Central memory CD8-positive, alpha-beta T cell (primary cell): Measurements from ENCODE around the gene MICU1.

ENCODE experiments used
- ATAC-seq: fragments of 150-1000 bp; cut with Tn5 transposase; replicated peaks from 2 replicates; pipeline ENCODE4 v1.10.0; 2022; ENCODE audit warnings: mild to moderate bottlenecking, moderate FRiP score, moderate number of reproducible peaks; ENCODE audit not compliant: poor library complexity, severe bottlenecking; ENCODE audit errors: extremely low read depth
- DNase-seq, 2 donors: peaks; one replicate each; pipeline ENCODE4 v3.0.0; 2021; ENCODE audit warnings: low spot score in 2 of 2
- H3K27ac Mint-ChIP-seq: one replicate; pipeline ENCODE4 v1.8.0; 2022; ENCODE audit warnings: low read depth, mild to moderate bottlenecking, moderate library complexity, mixed read lengths
- H3K27me3 Mint-ChIP-seq: one replicate; pipeline ENCODE4 v1.8.0; 2022; ENCODE audit warnings: mixed read lengths
- H3K36me3 Mint-ChIP-seq: one replicate; pipeline ENCODE4 v1.8.0; 2022; ENCODE audit warnings: mild to moderate bottlenecking, moderate library complexity, mixed read lengths; ENCODE audit not compliant: insufficient read depth
- H3K4me1 Mint-ChIP-seq: one replicate; pipeline ENCODE4 v1.8.0; 2022; ENCODE audit warnings: mixed read lengths
- H3K4me3 Mint-ChIP-seq: one replicate; pipeline ENCODE4 v1.8.0; 2022; ENCODE audit warnings: mild to moderate bottlenecking, moderate library complexity, mixed read lengths
- H3K9me3 Mint-ChIP-seq: one replicate; pipeline ENCODE4 v1.8.0; 2022; ENCODE audit warnings: mixed read lengths

MICU1 gene

DNA sequence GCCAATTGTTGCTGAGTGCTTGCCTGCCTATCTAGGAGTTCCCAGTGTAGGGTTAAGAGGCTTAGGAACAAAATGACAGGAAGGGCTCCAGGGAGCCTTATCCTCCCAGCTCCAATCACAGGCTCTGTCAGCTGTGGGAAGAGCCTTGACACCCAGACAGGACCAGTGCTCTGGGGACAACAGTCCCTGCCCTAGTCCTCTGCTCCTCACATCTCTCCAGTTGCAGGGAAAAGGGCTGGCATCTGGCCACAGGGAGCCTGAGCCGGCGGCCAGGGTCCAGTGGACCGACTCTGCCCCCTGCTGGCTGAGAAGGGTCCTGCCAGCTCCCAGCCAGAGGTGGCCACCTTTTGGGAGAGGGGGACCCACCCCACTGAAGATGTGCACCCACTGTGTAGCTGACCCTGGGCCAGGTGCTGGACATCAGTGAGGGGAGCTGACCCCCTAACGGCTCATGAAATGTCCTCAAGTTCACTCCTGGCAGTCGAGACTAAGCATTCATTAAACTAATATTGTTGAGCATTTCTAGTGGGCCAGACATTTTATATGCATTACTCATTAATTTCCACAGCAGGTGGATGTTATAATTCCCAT is 288.7 kb downstream of the MICU1 start:
- Mint-ChIP-seq H3K27ac (peak overlapping the region; percentile 93), H3K4me3 (peak overlapping the region; percentile 18), H3K9me3 (no peaks in the 10 kb centered on the region), H3K4me1 (peaks cover 64% of the 10 kb centered on the region), H3K27me3 (no peaks in the 10 kb centered on the region), H3K36me3 (peaks cover 24% of the 10 kb centered on the region)
- no peak for ATAC-seq
- DNase-seq, result peak in 1 of 2 donors; percentile 55

DNA sequence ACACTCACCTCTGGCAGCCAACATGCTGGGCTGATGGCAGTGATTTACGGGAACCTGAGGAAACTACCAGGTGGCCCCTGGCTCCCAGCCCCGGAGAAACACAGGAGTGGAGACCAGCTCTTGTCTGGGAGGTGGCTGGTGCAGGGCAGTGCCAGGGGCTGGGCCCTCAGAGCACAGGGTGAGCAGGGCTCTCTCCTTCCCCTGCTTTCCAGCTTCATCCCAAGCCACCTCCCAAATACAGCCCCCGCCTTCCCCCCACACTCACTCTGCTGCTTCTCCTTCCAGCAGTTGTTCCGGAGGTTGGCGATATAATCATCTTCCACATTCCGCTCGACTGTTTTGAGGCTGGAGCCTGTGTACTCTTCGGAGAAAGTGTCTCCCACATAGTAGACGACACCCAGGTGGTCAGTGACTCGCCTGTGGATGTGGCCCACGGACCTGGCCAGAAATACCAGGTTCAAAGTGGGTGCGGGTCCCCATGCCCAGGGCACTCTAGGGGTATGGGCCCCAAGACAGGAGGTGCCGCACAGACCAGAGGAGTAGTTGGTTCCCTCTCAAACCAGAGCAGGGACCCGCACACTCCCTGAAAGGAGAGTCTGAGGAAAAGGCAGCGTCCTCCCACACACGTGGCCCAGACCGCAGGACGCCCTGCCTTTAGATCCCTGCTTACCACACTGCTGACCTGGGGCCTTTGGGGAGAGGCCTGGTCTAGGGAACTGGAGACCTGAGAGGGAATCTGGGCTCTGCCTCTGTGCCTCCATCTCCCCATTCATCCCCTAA is 289.4 kb downstream of the MICU1 start:
- Mint-ChIP-seq H3K4me3 (peak overlapping the region; percentile 54), H3K27ac (peak overlapping the region; percentile 93), H3K27me3 (no peaks in the 10 kb centered on the region), H3K4me1 (peaks cover 70% of the 10 kb centered on the region), H3K9me3 (no peaks in the 10 kb centered on the region), H3K36me3 (peaks cover 27% of the 10 kb centered on the region)
- no peak for ATAC-seq
- no peak for DNase-seq

DNA sequence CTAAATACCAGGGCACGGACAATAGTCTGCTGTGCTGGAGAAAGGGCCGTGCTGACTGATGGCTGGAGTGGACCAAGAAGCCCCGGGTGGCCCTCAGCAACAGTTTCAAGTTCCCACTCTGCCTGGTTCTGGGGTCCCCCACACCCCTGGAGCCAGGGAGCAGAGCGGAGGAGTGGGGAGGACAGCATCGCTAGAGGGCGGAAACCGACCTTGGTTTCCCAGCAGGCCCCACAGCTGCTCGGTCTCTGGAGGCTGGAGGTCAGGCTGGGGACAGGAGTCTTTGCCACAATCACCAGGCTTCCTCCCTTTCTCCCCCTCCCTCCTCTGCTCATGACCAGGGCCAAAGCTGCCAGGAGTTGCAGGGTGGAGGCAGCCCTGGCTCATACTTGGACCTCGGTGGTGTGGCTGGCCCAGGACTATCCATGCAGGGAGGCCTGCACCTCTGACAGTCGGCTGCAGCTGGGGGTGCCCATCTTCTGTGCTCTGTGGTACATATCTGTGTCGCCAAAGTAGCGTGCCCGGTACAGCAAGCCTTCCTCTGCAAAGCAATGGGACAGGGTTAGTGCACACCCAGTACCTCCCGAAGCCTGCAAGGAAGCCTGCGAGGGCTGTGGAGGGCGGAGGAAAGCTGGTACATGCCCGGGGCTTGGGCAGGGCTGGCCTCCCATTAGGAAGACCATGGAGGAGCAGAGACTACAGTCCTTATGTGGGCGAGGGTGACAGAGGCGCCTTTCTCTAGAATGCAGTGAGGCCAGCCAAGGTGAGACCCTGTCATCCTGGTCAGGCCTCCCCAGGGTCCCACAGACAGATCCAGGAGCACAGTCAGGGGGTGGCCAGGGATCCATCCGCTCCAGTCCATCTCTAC is 290.3 kb downstream of the MICU1 start:
- peaks cover 28% of the 10 kb centered on the region for H3K36me3 Mint-ChIP-seq
- peak; percentile 20 for ATAC-seq
- peak overlapping the region; percentile 73 for H3K4me3 Mint-ChIP-seq
- no peaks in the 10 kb centered on the region for H3K27me3 Mint-ChIP-seq
- DNase-seq, result peak; percentile 45 to 55
- peak overlapping the region; percentile 93 for H3K27ac Mint-ChIP-seq
- H3K9me3 Mint-ChIP-seq, result no peaks in the 10 kb centered on the region
- peaks cover 68% of the 10 kb centered on the region for H3K4me1 Mint-ChIP-seq

DNA sequence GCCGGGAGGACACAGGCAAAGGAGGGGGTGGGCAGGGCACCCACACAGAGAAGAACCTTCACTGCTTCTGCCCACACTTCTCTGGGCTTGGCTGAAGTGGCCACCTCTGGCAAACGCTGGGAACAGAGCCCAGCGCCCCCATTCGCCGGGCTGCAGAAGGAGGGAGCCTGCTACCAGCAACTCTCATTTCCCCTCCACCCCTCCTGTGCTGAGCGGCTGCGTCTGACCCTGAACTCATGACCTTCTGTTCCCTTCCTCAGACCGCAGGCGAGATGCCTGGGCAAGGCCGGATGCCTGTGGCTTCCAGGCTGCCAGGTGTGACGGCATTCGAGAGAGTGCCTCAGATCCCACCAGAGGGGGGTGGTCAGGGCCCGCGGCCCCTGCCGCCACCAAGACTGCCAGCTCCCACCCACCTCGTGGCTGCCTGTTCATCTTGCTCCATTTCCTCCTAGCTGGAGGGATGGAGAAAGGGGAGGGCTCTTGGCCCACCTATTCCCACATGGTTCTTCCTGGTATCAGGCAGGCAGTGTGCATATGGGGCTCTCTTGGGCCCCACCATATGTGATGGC is 291.0 kb downstream of the MICU1 start:
- H3K4me1 Mint-ChIP-seq, result peaks cover 69% of the 10 kb centered on the region
- H3K9me3 Mint-ChIP-seq, result no peaks in the 10 kb centered on the region
- peak overlapping the region; percentile 73 for H3K4me3 Mint-ChIP-seq
- DNase-seq (peak; percentile 78 to 95), ATAC-seq (peak; percentile 63)
- peaks cover 25% of the 10 kb centered on the region for H3K36me3 Mint-ChIP-seq
- H3K27ac Mint-ChIP-seq, result peak overlapping the region; percentile 93
- no peaks in the 10 kb centered on the region for H3K27me3 Mint-ChIP-seq

DNA sequence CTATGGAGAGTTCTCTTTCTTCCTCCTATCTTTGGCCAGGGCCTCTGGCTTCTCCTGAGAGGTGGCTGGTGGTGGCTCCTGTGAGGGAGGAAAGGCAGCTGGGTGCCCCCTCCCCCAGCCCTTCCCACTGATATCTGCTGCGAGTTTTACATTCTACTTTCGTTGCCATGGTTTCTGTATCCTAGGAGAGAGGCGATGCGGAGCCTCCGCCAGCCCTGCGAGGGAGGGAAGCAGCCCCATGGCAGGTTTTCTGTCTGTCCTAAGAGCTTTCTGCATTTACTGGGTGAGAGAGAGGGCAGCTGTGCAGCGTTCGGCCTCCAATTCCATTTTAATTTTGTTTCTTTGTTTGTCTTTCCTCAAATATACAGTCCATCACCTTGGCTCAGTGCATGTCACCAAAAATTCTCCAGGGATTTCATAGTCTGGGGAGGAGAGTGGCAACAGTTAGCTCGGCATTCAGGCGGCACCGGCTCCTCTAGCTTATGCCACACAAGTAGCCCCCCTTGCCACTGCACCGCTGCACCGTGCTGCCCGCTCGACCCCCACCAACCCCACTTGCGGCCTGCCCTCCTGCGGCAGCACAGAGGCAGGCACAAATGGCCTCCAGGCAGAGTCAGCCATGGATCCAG is 291.6 kb downstream of the MICU1 start:
- peak overlapping the region; percentile 93 for H3K27ac Mint-ChIP-seq
- H3K27me3 Mint-ChIP-seq, result no peaks in the 10 kb centered on the region
- no peaks in the 10 kb centered on the region for H3K9me3 Mint-ChIP-seq
- DNase-seq (no peak), ATAC-seq (no peak)
- peaks cover 25% of the 10 kb centered on the region for H3K36me3 Mint-ChIP-seq
- H3K4me3 Mint-ChIP-seq, result peak overlapping the region; percentile 73
- H3K4me1 Mint-ChIP-seq, result peaks cover 73% of the 10 kb centered on the region

DNA sequence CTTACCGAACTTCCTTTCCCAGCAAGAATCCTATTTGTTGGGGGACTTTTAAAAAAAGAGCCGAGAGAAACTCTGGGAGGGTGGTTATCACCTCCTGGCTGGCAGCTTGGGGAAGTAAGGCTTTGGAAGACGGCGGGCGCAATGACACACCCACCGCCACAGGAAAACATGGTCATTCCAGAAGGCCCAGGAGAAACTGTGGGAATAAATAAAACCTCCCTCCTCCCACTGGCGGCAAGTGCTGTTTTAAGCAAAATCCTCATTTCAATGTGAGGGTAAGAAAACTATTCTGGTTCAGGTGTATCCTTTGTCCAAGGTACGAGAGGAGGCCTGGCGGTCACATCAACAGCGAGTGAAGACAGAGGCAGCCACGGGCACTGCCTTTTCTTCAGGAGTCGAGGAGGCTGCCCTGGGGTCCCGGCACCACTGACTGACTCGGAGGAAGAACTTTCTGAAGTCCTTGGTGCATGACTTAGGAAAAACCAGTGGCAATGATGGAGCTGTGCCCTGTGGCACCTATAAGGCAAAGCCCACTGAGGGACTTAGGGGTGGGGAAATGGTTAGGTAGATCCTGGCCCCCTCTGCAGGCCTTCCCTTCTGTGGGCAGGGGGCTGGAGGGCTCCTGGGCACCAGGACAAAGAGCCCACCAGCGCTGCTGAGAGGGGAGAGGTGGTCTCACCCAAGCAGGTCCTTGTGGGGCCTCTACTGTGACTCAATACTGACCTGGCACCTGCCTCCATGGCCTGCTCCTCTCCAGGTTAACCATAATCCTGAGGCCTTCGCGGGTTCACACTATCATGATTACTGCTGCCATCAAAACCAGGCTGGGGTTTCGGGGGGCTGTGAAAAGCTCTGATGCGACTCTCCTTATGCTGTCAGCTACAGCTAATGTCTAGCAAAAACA is 292.5 kb downstream of the MICU1 start:
- ATAC-seq (no peak), DNase-seq (no peak)
- Mint-ChIP-seq H3K27ac (peak overlapping the region; percentile 93), H3K4me1 (peaks cover 79% of the 10 kb centered on the region), H3K36me3 (peaks cover 20% of the 10 kb centered on the region), H3K9me3 (no peaks in the 10 kb centered on the region), H3K4me3 (peak overlapping the region; percentile 73), H3K27me3 (no peaks in the 10 kb centered on the region)

DNA sequence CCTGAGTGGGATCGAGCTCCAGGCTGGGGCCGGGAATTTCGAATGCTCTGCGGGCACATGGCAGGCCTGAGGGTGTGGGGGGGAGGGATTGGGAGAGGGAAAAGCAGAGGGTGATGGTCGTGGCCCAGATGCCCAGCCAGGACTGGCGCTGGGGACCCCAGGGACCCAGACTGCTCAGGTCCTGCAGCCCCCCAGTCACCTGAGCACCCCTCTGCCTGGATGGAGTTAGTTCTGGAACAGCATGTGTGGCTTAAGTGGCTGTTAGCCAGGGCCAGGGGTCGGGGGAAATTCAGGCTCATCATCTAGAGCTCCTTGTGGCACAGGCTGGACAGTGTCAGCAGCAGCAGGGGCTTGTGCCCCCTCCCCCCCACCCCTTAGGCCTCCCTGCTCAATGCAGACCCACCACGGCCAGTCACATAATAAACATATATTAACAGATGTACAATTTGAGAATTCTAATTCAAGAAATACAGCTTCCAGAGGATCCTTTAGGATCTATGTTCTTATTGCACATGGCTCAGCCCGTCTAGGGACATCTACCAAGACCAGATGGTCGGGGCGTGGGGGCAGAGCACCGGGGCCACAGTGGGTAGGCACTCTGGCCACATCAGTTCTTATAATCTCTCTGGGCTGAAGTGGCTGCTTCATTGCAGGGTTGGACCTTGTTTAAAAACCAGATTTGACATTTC is 293.3 kb downstream of the MICU1 start:
- DNase-seq (no peak), ATAC-seq (no peak)
- no peaks in the 10 kb centered on the region for H3K9me3 Mint-ChIP-seq
- H3K4me1 Mint-ChIP-seq, result peaks cover 82% of the 10 kb centered on the region
- peak overlapping the region; percentile 93 for H3K27ac Mint-ChIP-seq
- no peaks in the 10 kb centered on the region for H3K27me3 Mint-ChIP-seq
- peak overlapping the region; percentile 81 for H3K4me3 Mint-ChIP-seq
- H3K36me3 Mint-ChIP-seq, result peaks cover 15% of the 10 kb centered on the region

DNA sequence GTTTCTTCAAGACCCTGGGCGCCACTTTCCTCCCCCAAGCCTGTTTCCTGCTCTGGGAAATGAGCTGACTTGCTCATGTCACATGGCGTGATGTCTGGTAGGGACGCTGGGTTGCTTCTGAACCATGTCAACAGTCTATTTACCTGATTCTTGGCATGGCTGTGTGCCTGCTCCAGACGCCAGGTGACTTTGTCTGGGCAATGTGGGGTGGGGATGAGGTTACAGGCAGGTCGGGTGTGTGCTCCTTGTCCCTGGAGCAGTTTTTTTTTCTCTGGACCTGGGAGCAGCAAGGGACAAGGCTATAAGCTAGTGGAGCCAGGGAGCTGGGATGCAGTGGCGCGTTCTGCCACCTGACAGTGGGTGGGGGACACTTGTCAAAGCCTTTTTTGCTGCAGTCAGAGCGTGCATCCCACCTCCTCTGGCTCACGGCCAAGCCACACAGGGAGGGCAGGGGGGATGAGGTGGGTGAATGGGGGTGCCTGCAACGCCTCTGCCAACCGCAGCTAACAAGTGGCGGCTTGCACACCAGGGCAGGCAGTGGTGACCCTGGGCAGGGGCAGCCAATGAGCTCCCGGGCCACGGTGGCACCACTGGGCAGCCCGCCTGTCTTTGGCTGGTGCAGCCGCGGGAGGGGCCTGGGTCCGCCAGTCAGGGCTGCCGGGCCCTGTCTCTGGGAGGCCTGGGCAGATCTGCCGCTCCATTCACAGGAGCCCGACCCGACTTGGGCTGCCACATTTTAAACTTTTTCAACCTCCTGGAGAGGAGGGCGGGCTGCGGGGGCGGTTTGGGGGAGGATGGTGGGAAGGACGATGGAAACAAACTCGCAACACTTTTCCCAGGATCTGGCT is 294.1 kb downstream of the MICU1 start:
- DNase-seq (peak; percentile 90 to 97), ATAC-seq (peak; percentile 77)
- Mint-ChIP-seq H3K36me3 (peaks cover 16% of the 10 kb centered on the region), H3K9me3 (no peaks in the 10 kb centered on the region), H3K27me3 (no peaks in the 10 kb centered on the region), H3K27ac (peak overlapping the region; percentile 93), H3K4me1 (peaks cover 81% of the 10 kb centered on the region), H3K4me3 (peak overlapping the region; percentile 81)

DNA sequence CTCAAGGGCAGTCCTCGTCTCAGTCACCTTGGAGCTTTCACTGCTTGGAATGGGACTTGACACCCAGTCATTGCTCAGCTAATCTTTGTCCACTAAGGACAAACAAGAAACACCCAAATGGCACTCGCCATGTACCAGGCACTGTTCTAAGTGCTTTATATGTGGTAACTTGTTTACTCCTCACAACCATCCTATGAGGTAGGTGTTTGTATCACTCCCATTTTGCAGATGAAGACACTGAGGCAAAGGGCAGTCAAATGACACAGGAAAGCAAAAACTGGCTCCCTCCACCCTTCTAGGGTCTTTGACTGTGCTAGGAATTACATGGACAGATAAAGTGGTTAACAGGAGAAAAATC is 295.8 kb downstream of the MICU1 start:
- no peaks in the 10 kb centered on the region for H3K27me3 Mint-ChIP-seq
- H3K27ac Mint-ChIP-seq, result peak overlapping the region; percentile 93
- H3K4me1 Mint-ChIP-seq, result peaks cover 68% of the 10 kb centered on the region
- DNase-seq (no peak), ATAC-seq (no peak)
- H3K36me3 Mint-ChIP-seq, result peaks cover 15% of the 10 kb centered on the region
- no peaks in the 10 kb centered on the region for H3K9me3 Mint-ChIP-seq
- no peak overlapping the region for H3K4me3 Mint-ChIP-seq

DNA sequence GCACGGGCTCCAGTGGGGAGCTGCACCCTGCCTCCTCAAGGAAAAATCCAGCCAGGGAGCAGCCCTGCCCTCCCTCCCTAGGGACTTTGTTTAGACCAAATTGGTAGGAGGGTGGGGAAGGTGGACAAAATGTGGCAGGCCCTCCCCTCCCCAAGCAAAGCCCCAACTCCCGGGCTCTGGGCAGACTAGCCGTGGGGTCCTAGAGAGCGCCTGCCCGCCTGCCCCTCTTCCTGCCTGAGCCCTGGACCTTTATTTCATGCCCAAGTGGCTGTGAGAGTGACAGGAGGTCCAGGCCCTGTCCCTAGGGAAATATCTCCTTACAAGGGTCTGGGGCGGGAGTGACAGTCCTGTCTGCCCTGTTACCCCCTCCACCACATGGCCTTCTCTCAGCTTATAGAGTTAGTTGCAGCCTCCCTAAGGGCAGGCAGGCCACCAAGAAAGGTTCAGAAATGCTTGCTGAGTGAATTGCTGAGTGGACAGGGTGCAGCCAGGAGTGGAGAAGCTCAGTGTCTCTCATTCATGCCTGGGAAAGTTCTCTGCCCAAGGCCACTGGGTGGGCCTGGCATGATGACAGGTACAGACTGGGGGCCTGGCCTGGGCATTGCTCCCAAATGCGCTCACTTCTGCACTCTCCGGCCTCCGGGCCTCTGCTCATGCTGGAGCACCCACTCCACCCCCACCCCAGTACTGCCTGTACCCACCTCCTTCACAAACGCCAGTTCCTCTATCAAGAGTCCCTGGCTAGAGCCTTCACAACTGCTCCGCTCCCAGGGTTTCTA is 296.4 kb downstream of the MICU1 start:
- H3K9me3 Mint-ChIP-seq, result no peaks in the 10 kb centered on the region
- no peak for ATAC-seq
- DNase-seq, result no peak
- H3K36me3 Mint-ChIP-seq, result peaks cover 14% of the 10 kb centered on the region
- no peak overlapping the region for H3K4me3 Mint-ChIP-seq
- H3K27me3 Mint-ChIP-seq, result no peaks in the 10 kb centered on the region
- H3K27ac Mint-ChIP-seq, result peak overlapping the region; percentile 93
- H3K4me1 Mint-ChIP-seq, result peaks cover 62% of the 10 kb centered on the region
